Kidney (tissue), 14 donors: ENCODE results near the gene HNF1B. TPM values are rescaled to one million over a fixed set of nuclear protein-coding genes. Genes with fewer than 3 reads are reported as not detected.
A peak's percentile ranks its signal among the peaks of the same experiment; 100 is the strongest.

Source experiments
- DNase-seq, 5 donors: peaks; one replicate each; pipeline ENCODE4 v3.0.0-alpha.2; 2013 to 2020
- FAIRE-seq: peaks from 2 replicates; lab custom pipeline; 2012; peaks lifted over from hg19 to GRCh38; lab: Jason Lieb, UNC
- H3K27ac ChIP-seq, 2 donors: one replicate each; pipeline ENCODE4 v1.7.0; 2013; ENCODE audit warnings: low read depth in 2 of 2, low read length in 2 of 2, inconsistent platforms in 1 of 2
- H3K27me3 ChIP-seq: one replicate; pipeline ENCODE4 v1.7.1; 2013; ENCODE audit warnings: low read length, inconsistent platforms; ENCODE audit not compliant: control insufficient read depth, insufficient read depth
- H3K36me3 ChIP-seq, 3 donors: one replicate each; pipeline versions ENCODE4 v1.7.0 to v1.7.1; 2013; ENCODE audit warnings: low read length in 3 of 3, control low read depth in 1 of 3, inconsistent platforms in 1 of 3; ENCODE audit not compliant: insufficient read depth in 3 of 3, control insufficient read depth in 2 of 3
- H3K4me1 ChIP-seq, 3 donors: one replicate each; pipeline versions ENCODE4 v1.7.0 to v1.7.1; 2013; ENCODE audit warnings: low read length in 3 of 3, inconsistent platforms in 1 of 3, low read depth in 1 of 3; ENCODE audit not compliant: control insufficient read depth in 2 of 3, insufficient read depth in 2 of 3
- H3K4me3 ChIP-seq, 3 donors: one replicate each; pipeline versions ENCODE4 v1.7.0 to v1.8.1; 2013; ENCODE audit warnings: low read length in 3 of 3, control low read depth in 1 of 3, inconsistent platforms in 1 of 3
- H3K9ac ChIP-seq, 3 donors: one replicate each; pipeline versions ENCODE4 v1.7.0 to v1.7.1; 2013; ENCODE audit warnings: low read length in 3 of 3, control low read depth in 1 of 3, inconsistent platforms in 1 of 3
- H3K9me3 ChIP-seq, 3 donors: one replicate each; pipeline versions ENCODE4 v1.7.0 to v1.7.1; 2013; ENCODE audit warnings: low read length in 3 of 3, control low read depth in 1 of 3, inconsistent platforms in 1 of 3; ENCODE audit not compliant: control insufficient read depth in 2 of 3, insufficient read depth in 1 of 3
- CTCF ChIP-seq: IDR thresholded peaks from 3 replicates; pipeline ENCODE4 v1.5.1; 2012; ENCODE audit warnings: mild to moderate bottlenecking, moderate library complexity, borderline replicate concordance; ENCODE audit not compliant: insufficient read depth; ENCODE audit errors: extremely low read depth
- intact Hi-C: fragments of 100-400 bp; cut with DNase I; formaldehyde crosslinking; loops from one replicate; pipeline ENCODE4 v1.11.1; 2022
- polyA plus RNA-seq: library from polyadenylated mRNA; stranded (reverse); fragments of 350-450 nt; fragmentation: Illumina TruSeq; extraction: RNeasy Lipid Tissue Mini Kit (QIAGEN cat#74804); gene quantifications from one replicate; pipeline ENCODE4 v1.2.3, GENCODE V29; 2014; ENCODE audit warnings: low read depth, low replicate concordance; ENCODE audit not compliant: insufficient read depth
- total RNA-seq: library from RNA; stranded (reverse); fragmentation: NEBNext Ultra II Directional; extraction: Animal tissue kit (Norgen Biotek cat#: 25700); gene quantifications from one replicate; pipeline ENCODE4 v1.2.1, GENCODE V29; 2021
- donor health status: control.
- donor health status: control.
- donor health status: control.
- donor health status: control.
- donor health status: control.
- donor health status: DM: yes; HTN: yes; CAD: no.
- donor health status: Normal renal cell carcinoma (clear cell type).

HNF1B gene
- total and polyA plus RNA-seq, 2 donors from 2014 or later = 84.1 to 185 TPM

DNA sequence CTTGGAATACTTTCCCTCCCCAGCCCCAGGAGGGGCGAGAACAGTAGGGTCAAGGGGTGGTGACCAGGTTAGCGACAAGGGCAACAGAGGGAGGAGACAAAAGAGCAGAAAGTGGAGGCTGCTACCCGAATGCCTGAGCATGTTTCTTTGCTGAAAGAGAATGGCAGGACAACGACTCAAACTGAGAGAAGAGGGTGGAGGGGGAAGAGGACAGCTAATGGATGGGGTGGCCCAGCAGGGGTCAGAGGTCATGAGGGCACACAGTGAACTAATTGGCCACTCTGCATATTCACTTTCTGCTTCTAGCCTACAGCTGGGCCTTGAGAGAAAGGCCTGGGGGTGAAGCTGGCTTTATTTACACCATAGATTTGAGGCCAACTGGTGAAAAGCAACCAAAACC is 82.5 kb downstream of the HNF1B start:
- H3K36me3 ChIP-seq = no peaks in the 10 kb centered on the region
- no peaks in the 10 kb centered on the region for H3K9me3 ChIP-seq
- FAIRE-seq (no peak), DNase-seq (no peak)
- H3K9ac ChIP-seq = no peak overlapping the region
- no peaks in the 10 kb centered on the region for H3K4me1 ChIP-seq
- H3K27ac ChIP-seq = no peak overlapping the region
- TF ChIP-seq CTCF = no peak
- intact Hi-C loops = no loop called here
- H3K27me3 ChIP-seq = no peaks in the 10 kb centered on the region
- H3K4me3 ChIP-seq = no peak overlapping the region

- no peaks in the 10 kb centered on the region for H3K4me1 ChIP-seq
- no peak overlapping the region for H3K9ac ChIP-seq
- TF ChIP-seq CTCF = no peak
- H3K27me3 ChIP-seq = no peaks in the 10 kb centered on the region
- DNase-seq (no peak), FAIRE-seq (no peak)
- H3K9me3 ChIP-seq = no peaks in the 10 kb centered on the region
- H3K36me3 ChIP-seq = no peaks in the 10 kb centered on the region
- intact Hi-C loops = no loop called here
- H3K4me3 ChIP-seq = no peak overlapping the region
- no peak overlapping the region for H3K27ac ChIP-seq
Observed at GRCh38 chr17:37661400-37662014, 83.4 kb downstream of the HNF1B start.

DNA sequence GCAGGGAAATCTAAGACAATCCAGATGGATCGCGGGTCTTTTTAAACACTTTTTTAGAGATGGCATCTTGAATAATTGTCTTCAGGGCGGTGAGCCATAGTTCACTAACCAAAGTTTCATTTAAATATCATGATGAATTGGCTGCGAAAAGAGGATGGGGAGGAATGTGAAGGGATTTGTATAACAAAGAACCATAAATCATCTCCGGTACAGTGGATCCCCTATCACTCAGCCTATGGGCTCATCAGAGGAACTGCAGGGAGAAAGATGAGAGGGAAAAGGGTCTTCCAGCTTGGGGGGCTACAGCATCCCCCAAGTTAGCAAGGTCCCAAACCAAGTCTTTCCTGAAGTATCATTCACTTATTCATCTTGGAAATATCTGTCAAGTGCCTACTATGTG is 84.9 kb downstream of the HNF1B start:
- no peak overlapping the region for H3K9ac ChIP-seq
- no peak for TF ChIP-seq CTCF
- no peak overlapping the region for H3K27ac ChIP-seq
- intact Hi-C loops = no loop called here
- H3K36me3 ChIP-seq = no peaks in the 10 kb centered on the region
- no peaks in the 10 kb centered on the region for H3K27me3 ChIP-seq
- FAIRE-seq = no peak
- H3K4me3 ChIP-seq = no peak overlapping the region
- peak in 2 of 5 donors; percentile 38 to 58 for DNase-seq
- H3K9me3 ChIP-seq = no peaks in the 10 kb centered on the region
- no peaks in the 10 kb centered on the region for H3K4me1 ChIP-seq

GRCh38 chr17:37657202-37657601 is 87.7 kb downstream of the HNF1B start:
- no peak for TF ChIP-seq CTCF
- intact Hi-C loops = no loop called here

More at GRCh38 chr17:37657202-37657601, 87.7 kb downstream of the HNF1B start:
- Histone ChIP-seq H3K27me3 (no peaks in the 10 kb centered on the region), H3K36me3 (no peaks in the 10 kb centered on the region), H3K4me3 (no peak overlapping the region), H3K9me3 (no peaks in the 10 kb centered on the region), H3K27ac (no peak overlapping the region), H3K9ac (no peak overlapping the region), H3K4me1 (no peaks in the 10 kb centered on the region)
- DNase-seq (no peak), FAIRE-seq (no peak)
